ENCODE results near the gene NCOA3. TPM values are rescaled to one million over a fixed set of nuclear protein-coding genes. Genes with fewer than 3 reads are reported as not detected.
"Not testable (repeated sequence)": the region's sequence is repeated elsewhere in the genome, so short reads cannot be mapped to it uniquely, and the experiment has no call there.

NCOA3 gene
- polyA plus RNA-seq, 1 of the 3 experiments (the other 2 are of a cell fraction) = 5.8 TPM

DNA sequence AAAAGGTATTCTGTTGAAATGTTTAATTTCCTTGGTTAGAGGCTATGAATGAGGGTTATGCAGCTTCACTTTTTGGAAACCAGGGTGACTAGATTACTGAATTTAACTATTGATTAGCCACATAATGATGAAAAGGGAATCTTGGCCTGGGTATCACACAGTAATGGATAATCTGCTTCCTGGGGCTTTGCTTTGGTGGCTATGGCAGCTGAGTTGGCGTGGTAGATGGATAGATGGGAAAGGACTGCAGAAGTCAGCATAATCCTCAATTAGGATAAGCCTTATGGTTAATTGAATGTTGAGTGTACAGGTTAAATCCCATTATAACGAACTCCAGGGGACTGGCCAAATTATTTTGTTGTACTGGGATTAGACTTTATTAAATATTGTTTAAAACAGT lies 5.2 kb downstream of the NCOA3 start:
- Histone ChIP-seq H3K36me3 (replicated peaks in 1 of 2; ENCODE audit: control insufficient read depth in 1 of 2, insufficient read depth in 2 of 2, low read length in 1 of 2) (no peaks in the 10 kb centered on the region), H3K9me3 (no peaks in the 10 kb centered on the region), H2AFZ (ENCODE audit: low read depth) (no peak overlapping the region), H3K4me3 (ENCODE audit: low read depth in 2 of 2, low read length in 1 of 2) (no peak overlapping the region), H3K27ac (ENCODE audit: low read depth in 2 of 2, low read length in 1 of 2) (no peak overlapping the region), H4K20me1 (ENCODE audit: insufficient read depth) (peaks cover 23% of the 10 kb centered on the region; the same call in 1 of the 2 replicates), H3K9ac (no peak overlapping the region), H3K4me2 (no peak overlapping the region), H3K4me1 (ENCODE audit: control insufficient read depth in 1 of 2, insufficient read depth in 2 of 2, low read depth in 1 of 2, low read length in 1 of 2) (peaks cover 0 to 2% of the 10 kb centered on the region in 2 experiments; a peak in 2 of 4 replicates), H3K9me2 (no peaks in the 10 kb centered on the region), H3F3A (replicated peaks; ENCODE audit: insufficient read depth) (no peaks in the 10 kb centered on the region), H3K79me2 (ENCODE audit: insufficient read depth) (peaks cover 97% of the 10 kb centered on the region), H3K27me3 (ENCODE audit: insufficient read depth) (no peaks in the 10 kb centered on the region)
- no peak for TF ChIP-seq YY1 (IDR thresholded peaks at IDR 0.05; ENCODE audit: low read depth)
- no peak for TF ChIP-seq POLR2AphosphoS5 (IDR thresholded peaks at IDR 0.05; ENCODE audit: low read depth, low read length)
- no peak for TF ChIP-seq RCOR1 (IDR thresholded peaks at IDR 0.05; ENCODE audit: low read length)
- TF ChIP-seq ELF1 (IDR thresholded peaks at IDR 0.05) = no peak
- 92% methylated on average over 2 of the region's 2 CpGs for WGBS (ENCODE audit: low lambda C conversion rate)
- DNase-seq = no peak
- CTCF ChIA-PET = no interaction called here
- POLR2A ChIA-PET = no interaction called here

DNA sequence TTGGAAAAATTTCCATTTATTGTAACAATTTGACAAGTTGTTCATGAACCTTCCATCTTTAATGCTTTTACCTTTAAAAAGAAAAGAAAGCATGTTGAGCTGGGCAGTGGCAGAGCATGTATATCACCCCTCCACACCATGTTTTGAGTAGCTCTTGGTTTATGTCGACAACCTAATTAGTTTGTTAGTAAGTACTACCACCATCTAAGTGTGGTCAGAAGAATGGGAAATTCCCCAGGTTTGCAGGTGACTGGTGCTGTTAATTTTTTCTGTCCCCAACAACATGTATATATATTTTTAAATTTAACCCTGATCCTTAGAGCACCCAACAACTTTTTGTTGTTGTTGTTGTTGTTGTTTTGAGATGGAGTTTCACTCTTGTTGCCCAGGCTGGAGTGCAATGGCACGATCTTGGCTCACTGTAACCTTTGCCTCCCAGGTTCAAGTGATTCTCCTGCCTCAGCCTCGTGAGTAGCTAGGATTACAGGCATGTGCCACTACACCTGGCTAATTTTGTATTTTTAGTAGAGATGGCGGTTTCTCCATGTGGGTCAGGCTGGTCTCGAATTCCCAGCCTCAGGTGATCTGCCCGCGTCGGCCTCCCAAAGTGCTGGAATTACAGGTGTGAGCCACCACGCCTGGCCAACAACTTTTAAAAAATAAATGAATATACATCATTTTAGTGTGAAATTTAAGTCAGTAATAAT lies 5.7 kb downstream of the NCOA3 start:
- DNase-seq; H3K4me1 ChIP-seq (ENCODE audit: control insufficient read depth in 1 of 2, insufficient read depth in 2 of 2, low read depth in 1 of 2, low read length in 1 of 2); CTCF ChIA-PET; H3F3A ChIP-seq (replicated peaks; ENCODE audit: insufficient read depth); POLR2A ChIA-PET; H3K4me3 ChIP-seq (ENCODE audit: low read depth in 2 of 2, low read length in 1 of 2); H2AFZ ChIP-seq (ENCODE audit: low read depth); H3K36me3 ChIP-seq (replicated peaks in 1 of 2; ENCODE audit: control insufficient read depth in 1 of 2, insufficient read depth in 2 of 2, low read length in 1 of 2); H3K27ac ChIP-seq (ENCODE audit: low read depth in 2 of 2, low read length in 1 of 2); H3K9ac ChIP-seq; H3K4me2 ChIP-seq; H3K9me2 ChIP-seq; H3K9me3 ChIP-seq; H3K27me3 ChIP-seq (ENCODE audit: insufficient read depth): not testable (repeated sequence)
- Histone ChIP-seq H3K79me2 (ENCODE audit: insufficient read depth) (peaks cover 97% of the 10 kb centered on the region), H4K20me1 (ENCODE audit: insufficient read depth) (peaks cover 23% of the 10 kb centered on the region; the same call in 1 of the 2 replicates)
- WGBS (ENCODE audit: low lambda C conversion rate) = 94% methylated on average over 9 of the region's 9 CpGs

DNA sequence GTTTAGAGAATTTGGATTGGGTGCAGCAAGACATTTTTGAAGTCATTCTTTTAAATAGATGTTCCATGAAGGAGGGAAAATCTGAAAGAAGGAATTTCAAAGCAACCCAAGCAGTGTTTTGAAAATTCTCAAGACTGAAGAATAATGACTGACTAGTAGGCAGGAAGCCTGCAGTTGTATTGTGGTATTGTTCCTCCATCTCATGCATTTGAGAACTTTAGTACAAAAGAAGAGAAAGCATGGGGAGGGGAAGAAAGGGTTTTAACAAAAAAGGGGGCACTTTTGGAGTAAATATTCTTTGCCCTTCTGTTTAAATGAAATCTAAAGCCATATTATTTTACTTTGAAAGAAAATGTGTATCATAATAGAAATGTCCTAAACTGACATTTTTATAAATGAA lies 6.6 kb downstream of the NCOA3 start:
- no peaks in the 10 kb centered on the region for H3K36me3 ChIP-seq (replicated peaks in 1 of 2; ENCODE audit: control insufficient read depth in 1 of 2, insufficient read depth in 2 of 2, low read length in 1 of 2)
- no peak for DNase-seq
- no peaks in the 10 kb centered on the region for H3K9me2 ChIP-seq
- TF ChIP-seq, protein P1, sequence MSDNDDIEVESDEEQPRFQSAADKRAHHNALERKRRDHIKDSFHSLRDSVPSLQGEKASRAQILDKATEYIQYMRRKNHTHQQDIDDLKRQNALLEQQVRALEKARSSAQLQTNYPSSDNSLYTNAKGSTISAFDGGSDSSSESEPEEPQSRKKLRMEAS (IDR thresholded peaks at IDR 0.05; ENCODE audit: low read depth) = no peak
- TF ChIP-seq POLR2AphosphoS5 (IDR thresholded peaks at IDR 0.05; ENCODE audit: low read depth, low read length) (no peak), SIN3A (IDR thresholded peaks at IDR 0.05; ENCODE audit: borderline replicate concordance, low read depth, low read length) (no peak), FOSL2 (IDR thresholded peaks at IDR 0.05; ENCODE audit: borderline replicate concordance, low read depth) (no peak)
- no peak overlapping the region for H3K4me3 ChIP-seq (ENCODE audit: low read depth in 2 of 2, low read length in 1 of 2)
- ChIA-PET CTCF (interaction anchor here (1.0 kb wide), 1 partner anchor 236 kb away, joined by 3 read pairs; no protein-coding TSS in a partner anchor), POLR2A (no interaction called here)
- H4K20me1 ChIP-seq (ENCODE audit: insufficient read depth) = peaks cover 23% of the 10 kb centered on the region; the same call in 1 of the 2 replicates
- no peak overlapping the region for H3K9ac ChIP-seq
- no peak overlapping the region for H2AFZ ChIP-seq (ENCODE audit: low read depth)
- H3K9me3 ChIP-seq = no peaks in the 10 kb centered on the region
- H3K27me3 ChIP-seq (ENCODE audit: insufficient read depth) = no peaks in the 10 kb centered on the region
- no peak overlapping the region for H3K27ac ChIP-seq (ENCODE audit: low read depth in 2 of 2, low read length in 1 of 2)
- peaks cover 2% of the 10 kb centered on the region for H3F3A ChIP-seq (replicated peaks; ENCODE audit: insufficient read depth)
- H3K4me1 ChIP-seq (ENCODE audit: control insufficient read depth in 1 of 2, insufficient read depth in 2 of 2, low read depth in 1 of 2, low read length in 1 of 2) = peaks cover 0 to 2% of the 10 kb centered on the region in 2 experiments; a peak in 2 of 4 replicates
- no peak overlapping the region for H3K4me2 ChIP-seq
- H3K79me2 ChIP-seq (ENCODE audit: insufficient read depth) = peaks cover 95% of the 10 kb centered on the region

Measured in SK-N-SH (cell line).